NCI-H460 (cell line): ENCODE measurements around the gene APBA1. TPM values are rescaled to one million over a fixed set of nuclear protein-coding genes. Genes with fewer than 3 reads are reported as not detected.
"Not testable (repeated sequence)": the region's sequence is repeated elsewhere in the genome, so short reads cannot be mapped to it uniquely, and the experiment has no call there.

ENCODE experiments used
- DNase-seq: peaks from one replicate; pipeline ENCODE4 v3.0.0-alpha.2; 2016; ENCODE audit warnings: low read depth; ENCODE audit errors: extremely low read depth
- total RNA-seq: library from RNA; depleted of rRNA; stranded (reverse); fragments of >200 nt; shearing (Covaris generic); gene quantifications from 2 replicates; pipeline ENCODE4 v1.2.3, GENCODE V29; 2014

The APBA1 gene
- total RNA-seq, 1 experiment from 2014 or later = 0.05 TPM

- peak; percentile 72 for DNase-seq
Observed at GRCh38 chr9:69421908-69422801, 250.0 kb downstream of the APBA1 start.

- DNase-seq = no peak
Observed at GRCh38 chr9:69420611-69421270, 251.4 kb downstream of the APBA1 start.

GRCh38 chr9:69412741-69413150 lies 259.4 kb downstream of the APBA1 start:
- DNase-seq = peak; percentile 16

GRCh38 chr9:69411931-69412740 lies 260.0 kb downstream of the APBA1 start:
- DNase-seq = no peak

GRCh38 chr9:69411246-69411645 lies 260.9 kb downstream of the APBA1 start:
- no peak for DNase-seq

GRCh38 chr9:69409936-69410335 lies 262.2 kb downstream of the APBA1 start:
- DNase-seq = not testable (repeated sequence)

- no peak for DNase-seq
Observed at GRCh38 chr9:69400470-69400869, 271.7 kb downstream of the APBA1 start.

GRCh38 chr9:69397384-69398214 lies 274.6 kb downstream of the APBA1 start:
- DNase-seq = no peak

GRCh38 chr9:69396759-69397158 lies 275.4 kb downstream of the APBA1 start:
- DNase-seq = no peak

- no peak for DNase-seq
Observed at GRCh38 chr9:69395718-69396117, 276.5 kb downstream of the APBA1 start.

GRCh38 chr9:69393425-69393824 lies 278.7 kb downstream of the APBA1 start:
- no peak for DNase-seq

- DNase-seq = no peak
Observed at GRCh38 chr9:69392826-69393225, 279.3 kb downstream of the APBA1 start.

GRCh38 chr9:69391946-69392345 lies 280.2 kb downstream of the APBA1 start:
- no peak for DNase-seq

- no peak for DNase-seq
Observed at GRCh38 chr9:69391487-69391886, 280.7 kb downstream of the APBA1 start.

GRCh38 chr9:69389437-69389995 lies 282.7 kb downstream of the APBA1 start:
- no peak for DNase-seq

- no peak for DNase-seq
Observed at GRCh38 chr9:69388596-69388995, 283.6 kb downstream of the APBA1 start.

GRCh38 chr9:69386651-69387050 lies 285.5 kb downstream of the APBA1 start:
- no peak for DNase-seq

- no peak for DNase-seq
Observed at GRCh38 chr9:69385581-69386033, 286.6 kb downstream of the APBA1 start.

- no peak for DNase-seq
Observed at GRCh38 chr9:69382135-69382534, 290.0 kb downstream of the APBA1 start.

- no peak for DNase-seq
Observed at GRCh38 chr9:69380811-69381210, 291.4 kb downstream of the APBA1 start.
